DND-41 (cell line): ENCODE measurements around the gene UNC119B.

Experiments used
- ATAC-seq: fragments of 200-7000 bp; cut with Tn5 transposase; 3 replicates; pipeline ENCODE4 v1.9.1; 2021; ENCODE audit warnings: low read depth; ENCODE audit not compliant: insufficient read depth
- DNase-seq: peaks from one replicate; pipeline ENCODE4 v3.0.0-alpha.2; 2020
- H2AFZ ChIP-seq: 2 replicates; pipeline ENCODE4 v1.6.0; 2012; ENCODE audit warnings: low read depth, low read length
- H3K27ac ChIP-seq: 2 replicates; pipeline ENCODE4 v1.5.1; 2012; ENCODE audit warnings: low read length, inconsistent platforms
- H3K27me3 ChIP-seq: fragments of 200-600 bp; sonication (generic); 2 replicates; pipeline ENCODE4 v1.6.0; 2012; ENCODE audit warnings: low read length, mild to moderate bottlenecking, inconsistent platforms; ENCODE audit not compliant: insufficient read depth, poor library complexity
- H3K36me3 ChIP-seq: 2 replicates; pipeline ENCODE4 v1.5.1; 2012; ENCODE audit warnings: low read length, inconsistent platforms; ENCODE audit not compliant: insufficient read depth
- H3K4me1 ChIP-seq: 2 replicates; pipeline ENCODE4 v1.5.1; 2012; ENCODE audit warnings: mild to moderate bottlenecking, low read length; ENCODE audit not compliant: insufficient read depth
- H3K4me2 ChIP-seq: 2 replicates; pipeline ENCODE4 v1.6.0; 2012; ENCODE audit warnings: mild to moderate bottlenecking, moderate library complexity, low read length, inconsistent platforms; ENCODE audit not compliant: insufficient read depth
- H3K4me3 ChIP-seq, 2 experiments: fragments of 200-600 bp in 1 of 2; shearing (Covaris generic) in 1 of 2; 2 replicates each; pipeline ENCODE4 v1.5.1; 2012 to 2016; ENCODE audit warnings: inconsistent platforms in 2 of 2, low read length in 2 of 2, mild to moderate bottlenecking in 2 of 2, low read depth in 1 of 2, moderate library complexity in 1 of 2
- H3K79me2 ChIP-seq: 2 replicates; pipeline ENCODE4 v1.6.0; 2012; ENCODE audit warnings: low read length, inconsistent platforms; ENCODE audit not compliant: insufficient read depth
- H3K9ac ChIP-seq: 2 replicates; pipeline ENCODE4 v1.6.0; 2012; ENCODE audit warnings: low read depth, mild to moderate bottlenecking, inconsistent platforms, low read length, moderate library complexity
- H3K9me3 ChIP-seq: 2 replicates; pipeline ENCODE4 v1.5.1; 2012; ENCODE audit warnings: low read length, moderate library complexity, mild to moderate bottlenecking, inconsistent platforms; ENCODE audit not compliant: insufficient read depth, severe bottlenecking
- H4K20me1 ChIP-seq: 2 replicates; pipeline ENCODE4 v1.6.0; 2012; ENCODE audit warnings: low read length; ENCODE audit not compliant: insufficient read depth
- CTCF ChIP-seq: IDR thresholded peaks from 2 replicates; pipeline ENCODE4 v1.5.1; 2012; ENCODE audit warnings: borderline replicate concordance, low read length, moderate library complexity, mild to moderate bottlenecking; ENCODE audit not compliant: poor library complexity, severe bottlenecking; ENCODE audit errors: extremely low read depth
- EZH2 ChIP-seq: IDR thresholded peaks from 3 replicates; pipeline ENCODE4 v1.6.1; 2012; ENCODE audit warnings: borderline replicate concordance, low read depth, mild to moderate bottlenecking, moderate library complexity, low read length, inconsistent platforms; ENCODE audit not compliant: severe bottlenecking

Gene UNC119B

GRCh38 chr12:120736404-120737331, 26.4 kb downstream of the UNC119B start:
- no peak for ATAC-seq

GRCh38 chr12:120737557-120738251, 27.4 kb downstream of the UNC119B start:
- ATAC-seq (no peak), DNase-seq (no peak)
- H3K4me1 ChIP-seq: no peaks in the 10 kb centered on the region
- H3K4me2 ChIP-seq: no peak overlapping the region
- TF ChIP-seq EZH2 (no peak), CTCF (no peak)
- no peak overlapping the region for H3K9ac ChIP-seq
- no peak overlapping the region for H3K27ac ChIP-seq
- peaks cover 15% of the 10 kb centered on the region; the same call in 1 of the 2 replicates for H3K36me3 ChIP-seq
- H3K79me2 ChIP-seq: no peaks in the 10 kb centered on the region
- H3K9me3 ChIP-seq: no peaks in the 10 kb centered on the region
- no peaks in the 10 kb centered on the region for H4K20me1 ChIP-seq
- H2AFZ ChIP-seq: no peak overlapping the region
- no peaks in the 10 kb centered on the region for H3K27me3 ChIP-seq
- no peak overlapping the region for H3K4me3 ChIP-seq

More at GRCh38 chr12:120736404-120737331, 26.4 kb downstream of the UNC119B start:
- H4K20me1 ChIP-seq: no peaks in the 10 kb centered on the region
- H3K9ac ChIP-seq: no peak overlapping the region
- no peak overlapping the region for H3K4me3 ChIP-seq
- H3K27ac ChIP-seq: no peak overlapping the region
- DNase-seq: no peak
- no peaks in the 10 kb centered on the region for H3K79me2 ChIP-seq
- no peak overlapping the region for H2AFZ ChIP-seq
- no peaks in the 10 kb centered on the region for H3K27me3 ChIP-seq
- no peaks in the 10 kb centered on the region for H3K9me3 ChIP-seq
- no peak overlapping the region for H3K4me2 ChIP-seq
- peaks cover 15% of the 10 kb centered on the region; the same call in 1 of the 2 replicates for H3K36me3 ChIP-seq
- TF ChIP-seq CTCF: no peak
- TF ChIP-seq EZH2: no peak
- H3K4me1 ChIP-seq: no peaks in the 10 kb centered on the region

DNA sequence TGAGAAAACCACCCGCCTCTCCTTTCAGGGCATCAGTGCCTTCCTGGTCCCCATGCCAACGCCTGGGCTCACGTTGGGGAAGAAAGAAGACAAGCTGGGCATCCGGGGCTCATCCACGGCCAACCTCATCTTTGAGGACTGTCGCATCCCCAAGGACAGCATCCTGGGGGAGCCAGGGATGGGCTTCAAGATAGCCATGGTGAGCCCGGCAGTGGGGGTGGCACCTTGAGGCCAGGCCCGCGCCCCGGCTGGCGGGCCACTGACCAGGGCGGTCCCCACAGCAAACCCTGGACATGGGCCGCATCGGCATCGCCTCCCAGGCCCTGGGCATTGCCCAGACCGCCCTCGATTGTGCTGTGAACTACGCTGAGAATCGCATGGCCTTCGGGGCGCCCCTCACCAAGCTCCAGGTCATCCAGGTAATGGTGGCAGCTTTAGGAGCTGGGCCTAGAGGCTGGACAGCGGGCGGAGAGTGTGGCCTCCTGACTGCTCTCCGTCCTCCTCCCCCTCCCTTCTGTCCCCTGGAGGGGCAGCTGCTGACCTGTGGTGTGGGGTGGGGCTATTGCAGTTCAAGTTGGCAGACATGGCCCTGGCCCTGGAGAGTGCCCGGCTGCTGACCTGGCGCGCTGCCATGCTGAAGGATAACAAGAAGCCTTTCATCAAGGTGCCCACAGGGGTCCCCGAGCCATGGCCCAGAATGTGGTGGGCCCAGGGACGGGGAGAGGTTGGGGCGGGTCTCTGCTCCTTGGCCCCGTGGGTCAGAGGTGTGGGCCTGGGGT, 28.2 kb downstream of the UNC119B start:
- Histone ChIP-seq H3K36me3 (peaks cover 15% of the 10 kb centered on the region; the same call in 1 of the 2 replicates), H3K4me1 (no peaks in the 10 kb centered on the region), H3K4me2 (no peak overlapping the region), H3K79me2 (no peaks in the 10 kb centered on the region), H3K27me3 (no peaks in the 10 kb centered on the region), H3K9ac (no peak overlapping the region), H3K9me3 (no peaks in the 10 kb centered on the region), H2AFZ (no peak overlapping the region), H4K20me1 (no peaks in the 10 kb centered on the region), H3K27ac (no peak overlapping the region), H3K4me3 (no peak overlapping the region)
- no peak for ATAC-seq
- DNase-seq: no peak
- TF ChIP-seq EZH2 (no peak), CTCF (no peak)
